Stimulated activated CD8-positive, alpha-beta memory T cell treated with anti-CD3 and anti-CD28 coated beads, Interleukin-15, amount 100 ng/mL, for 4 hours (primary cell): Measurements from ENCODE around the gene CC2D1B.
A peak's percentile ranks its signal among the peaks of the same experiment; 100 is the strongest.
"Not testable (repeated sequence)": the region's sequence is repeated elsewhere in the genome, so short reads cannot be mapped to it uniquely, and the experiment has no call there.

ENCODE experiments used
- DNase-seq, 2 donors: peaks; one replicate each; pipeline ENCODE4 v3.0.0-alpha.2; 2020; ENCODE audit warnings: low read depth in 2 of 2

CC2D1B gene

GRCh38 chr1:52365746-52366516, at the start of gene CC2D1B:
Gene CC2D1B, minus strand, starts transcription at chr1:52366205. Its CDS starts 1,585 bp downstream, at chr1:52364620.
- peak; percentile 97 to 99 for DNase-seq

DNA sequence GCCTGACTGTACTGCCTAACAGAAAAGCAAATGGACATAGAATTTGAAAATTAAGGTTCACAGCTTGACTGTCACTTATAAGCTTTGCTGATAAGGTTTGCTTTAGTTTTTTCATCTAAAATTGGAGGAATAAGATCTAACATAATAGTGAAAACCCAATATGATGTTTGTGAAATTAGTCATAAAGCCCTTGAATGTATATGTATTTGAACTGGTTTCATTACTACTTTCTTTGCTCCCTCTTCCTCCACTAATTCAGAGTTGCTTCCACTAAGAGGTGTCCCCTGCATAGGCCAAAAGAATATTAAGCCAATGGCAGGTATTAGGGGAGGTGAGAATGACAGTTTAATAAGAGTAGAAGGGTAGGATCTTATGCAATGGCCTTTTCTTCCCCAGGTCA, 48.9 kb upstream of the CC2D1B start:
- no peak for DNase-seq

- no peak for DNase-seq
Measured at GRCh38 chr1:52413410-52413989, 47.5 kb upstream of the CC2D1B start.

DNA sequence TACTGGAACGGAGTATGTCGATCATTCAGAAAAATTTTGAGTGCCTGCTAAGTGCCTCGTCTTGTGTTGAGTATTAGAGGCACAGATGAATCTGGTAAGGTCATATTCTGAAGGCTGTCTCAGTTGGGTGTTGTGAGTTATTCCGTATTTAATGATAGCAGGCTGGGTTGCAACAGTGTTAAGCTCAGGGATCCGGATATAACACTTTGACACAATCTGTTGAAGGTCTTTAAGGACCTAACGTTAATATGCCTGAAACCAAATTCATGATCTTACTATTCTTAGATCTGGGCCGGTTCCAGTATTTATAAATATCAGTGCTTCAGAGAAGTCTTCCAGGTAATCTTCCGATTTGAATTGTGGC, 39.0 kb upstream of the CC2D1B start:
- DNase-seq = no peak

GRCh38 chr1:52404116-52404974, 38.3 kb upstream of the CC2D1B start, which contains the start of the genes ORC1 and PRPF38A:
Gene ORC1, minus strand, starts transcription at chr1:52404423. Its CDS starts 2,200 bp downstream, at chr1:52402223.
Gene PRPF38A, plus strand, starts transcription at chr1:52404602. Its CDS starts 148 bp downstream, at chr1:52404750.
- DNase-seq = peak; percentile 85 to 93

DNA sequence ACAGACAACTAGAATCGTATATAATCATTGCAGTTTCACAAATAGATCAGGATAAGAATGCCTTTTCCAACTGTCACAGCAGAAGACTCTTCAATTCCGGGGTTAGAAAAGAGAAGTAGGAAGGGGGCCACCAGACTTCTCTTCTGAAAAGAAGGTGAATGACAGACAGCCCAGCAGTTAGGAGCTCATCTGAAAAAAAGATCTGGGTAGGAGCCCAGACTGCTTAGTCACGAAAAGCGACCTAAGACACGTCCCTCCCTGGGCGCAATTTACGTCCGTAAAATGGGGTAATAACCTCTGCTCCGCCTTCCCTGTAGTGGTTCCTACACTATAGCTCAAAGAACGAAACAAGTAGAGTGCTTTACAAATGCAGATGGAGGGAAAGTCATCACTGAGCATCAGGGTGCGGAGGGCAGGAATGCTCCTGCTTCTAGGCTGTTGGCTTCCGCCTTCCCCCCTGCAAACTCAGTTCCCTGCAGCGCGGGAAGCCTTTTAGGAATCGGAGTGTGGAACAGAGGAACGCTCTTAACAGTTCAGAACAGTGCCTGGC, 37.6 kb upstream of the CC2D1B start:
- peak in 1 of 2 donors; percentile 1 for DNase-seq

DNA sequence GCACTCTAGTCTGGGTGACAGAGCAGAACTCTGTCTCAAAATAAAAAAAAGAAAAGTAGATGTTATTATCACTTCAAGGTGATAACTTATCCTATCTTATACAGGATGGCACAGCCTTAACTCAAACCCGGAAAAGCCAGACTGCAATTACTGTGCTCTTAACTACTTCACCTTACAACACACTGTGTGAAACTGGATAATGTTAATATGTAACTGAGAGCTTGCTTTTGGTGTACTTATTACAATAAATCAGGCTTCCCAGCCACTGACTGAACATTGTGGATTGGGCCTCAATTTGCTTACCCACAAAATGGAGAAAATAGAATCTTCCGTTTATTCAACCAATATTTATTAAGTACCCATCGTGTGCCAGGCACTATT, 36.8 kb upstream of the CC2D1B start:
- DNase-seq = no peak

DNA sequence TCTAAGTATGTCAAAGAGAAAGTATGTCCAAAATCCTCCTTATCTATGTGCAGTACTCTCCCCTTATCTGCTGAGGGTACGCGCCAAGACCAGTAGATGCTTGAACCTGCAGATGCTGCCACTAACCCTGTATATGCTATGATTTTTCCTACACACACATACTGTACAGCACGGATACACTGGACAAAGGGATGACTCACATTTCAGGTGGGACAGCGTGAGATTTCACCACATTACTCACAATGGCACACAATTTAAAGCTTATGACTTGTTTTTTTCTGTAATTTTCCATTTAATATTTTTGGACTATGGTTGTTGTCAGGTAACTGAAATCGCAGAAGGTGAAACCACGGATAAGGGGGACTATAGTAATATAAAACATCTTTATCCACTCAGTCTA, 34.1 kb upstream of the CC2D1B start:
- DNase-seq = no peak

GRCh38 chr1:52399629-52400028, 33.6 kb upstream of the CC2D1B start:
- no peak for DNase-seq

DNA sequence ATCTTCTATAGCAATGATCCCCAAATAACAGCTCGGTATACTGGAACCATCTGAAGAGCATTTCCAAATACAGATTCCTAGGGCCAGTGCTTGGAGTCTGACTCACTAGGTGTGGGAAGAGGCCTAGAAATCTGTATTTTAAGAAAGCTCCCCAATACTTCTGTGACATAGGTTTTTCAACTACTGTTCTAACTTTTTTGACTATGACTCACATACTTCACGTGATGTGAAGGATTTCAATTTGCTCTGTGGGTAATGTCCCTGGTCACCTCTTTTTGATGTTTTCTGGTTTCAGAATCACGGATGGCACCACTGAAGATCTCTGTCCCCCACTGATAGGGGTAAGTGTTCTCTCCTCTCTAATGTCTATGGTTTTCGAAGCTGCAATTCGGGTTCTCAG, 27.2 kb upstream of the CC2D1B start:
- no peak for DNase-seq

GRCh38 chr1:52386458-52386857, 20.5 kb upstream of the CC2D1B start:
- DNase-seq = no peak

DNA sequence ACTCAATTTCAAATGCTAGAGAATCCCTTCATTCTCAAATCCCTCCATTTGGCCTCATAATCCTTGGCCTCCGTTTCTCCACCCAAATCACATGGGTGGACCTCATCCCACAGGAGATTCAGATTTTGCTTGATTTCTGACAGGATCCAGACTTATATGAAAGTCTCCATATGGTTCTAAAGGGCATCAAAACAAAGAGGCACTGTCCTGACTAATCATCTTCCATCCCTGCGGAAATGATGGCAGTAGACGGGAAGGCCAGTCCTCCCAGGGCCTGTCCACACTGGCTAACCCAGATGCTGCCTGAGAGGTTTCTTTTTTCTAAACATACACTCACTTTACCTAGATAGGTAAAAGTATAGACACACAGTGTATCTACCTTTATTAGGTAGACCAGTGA, 19.4 kb upstream of the CC2D1B start:
- DNase-seq = no peak

DNA sequence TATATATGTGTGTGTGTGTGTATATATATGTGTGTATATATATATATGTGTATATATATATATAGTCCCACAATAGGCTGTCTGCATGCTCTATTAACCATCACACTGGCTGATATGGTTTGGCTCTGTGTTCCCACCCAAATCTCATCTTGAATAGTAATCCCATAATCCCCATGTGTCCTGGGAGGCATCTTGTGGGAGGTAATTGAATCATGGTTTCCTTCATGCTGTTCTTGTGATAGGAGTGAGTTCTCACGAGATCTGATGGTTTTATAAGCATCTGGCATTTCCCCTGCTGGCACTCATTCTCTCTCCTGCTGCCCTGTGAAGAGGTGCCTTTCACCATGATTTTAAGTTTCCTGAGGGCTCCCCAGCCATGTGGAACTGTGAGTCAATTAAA, 3.8 kb upstream of the CC2D1B start:
- DNase-seq = not testable (repeated sequence)

GRCh38 chr1:52368383-52369172, 2.6 kb upstream of the CC2D1B start:
- peak; percentile 18 to 21 for DNase-seq

DNA sequence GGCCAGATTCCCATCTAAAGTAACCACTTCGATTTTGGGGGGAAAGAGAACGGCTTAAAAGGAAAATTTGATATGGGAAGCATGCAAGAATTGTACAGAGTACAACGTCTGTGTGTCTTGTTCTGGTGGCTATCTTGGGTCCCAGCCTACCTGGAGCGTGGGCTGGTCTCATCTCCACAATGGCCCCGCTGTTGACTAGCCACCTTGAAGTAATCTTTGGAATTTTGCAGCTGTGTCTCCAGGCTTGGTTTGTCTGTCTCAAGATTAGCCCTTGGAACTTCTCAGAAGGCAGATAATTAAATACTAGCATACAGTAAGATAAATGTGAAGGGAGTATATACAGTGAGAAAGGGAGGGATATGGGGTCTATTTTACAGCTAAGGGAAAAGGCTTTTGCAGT, 1.3 kb upstream of the CC2D1B start:
- DNase-seq = no peak

GRCh38 chr1:52366517-52366827, 467 bp upstream of the CC2D1B start:
- DNase-seq = no peak

DNA sequence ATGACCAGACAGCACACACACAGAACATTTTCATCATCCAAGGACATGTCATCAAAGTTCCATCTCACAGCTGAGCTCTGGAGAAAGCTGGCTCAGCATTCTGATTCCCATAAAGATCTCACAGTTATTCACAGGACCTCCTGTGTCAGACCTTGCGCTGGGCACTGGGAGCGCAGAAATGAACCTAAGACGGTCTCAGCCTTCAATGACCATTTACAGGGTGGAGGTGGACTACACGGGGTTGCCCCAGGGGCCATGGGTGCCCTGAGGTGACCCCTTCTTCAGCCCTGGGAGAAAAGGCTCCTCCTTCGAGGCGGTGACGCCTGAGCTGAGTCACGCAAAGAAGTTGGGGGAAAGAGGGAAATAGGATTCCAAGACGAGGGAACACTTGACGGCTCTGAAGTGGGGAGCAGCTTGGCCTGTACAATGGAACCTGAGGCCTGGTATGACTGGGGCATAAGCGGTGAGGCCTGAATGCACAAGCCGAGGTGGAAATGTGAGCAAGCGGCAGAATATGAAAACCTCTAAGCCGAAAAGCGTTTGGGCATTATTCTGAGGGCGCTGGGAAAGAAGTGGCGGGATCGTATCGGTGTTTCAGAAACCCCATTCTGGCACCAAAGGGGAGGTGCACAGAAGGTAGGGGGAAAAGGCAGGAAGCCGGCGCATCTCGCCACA, 797 bp downstream of the CC2D1B start:
- DNase-seq = no peak

DNA sequence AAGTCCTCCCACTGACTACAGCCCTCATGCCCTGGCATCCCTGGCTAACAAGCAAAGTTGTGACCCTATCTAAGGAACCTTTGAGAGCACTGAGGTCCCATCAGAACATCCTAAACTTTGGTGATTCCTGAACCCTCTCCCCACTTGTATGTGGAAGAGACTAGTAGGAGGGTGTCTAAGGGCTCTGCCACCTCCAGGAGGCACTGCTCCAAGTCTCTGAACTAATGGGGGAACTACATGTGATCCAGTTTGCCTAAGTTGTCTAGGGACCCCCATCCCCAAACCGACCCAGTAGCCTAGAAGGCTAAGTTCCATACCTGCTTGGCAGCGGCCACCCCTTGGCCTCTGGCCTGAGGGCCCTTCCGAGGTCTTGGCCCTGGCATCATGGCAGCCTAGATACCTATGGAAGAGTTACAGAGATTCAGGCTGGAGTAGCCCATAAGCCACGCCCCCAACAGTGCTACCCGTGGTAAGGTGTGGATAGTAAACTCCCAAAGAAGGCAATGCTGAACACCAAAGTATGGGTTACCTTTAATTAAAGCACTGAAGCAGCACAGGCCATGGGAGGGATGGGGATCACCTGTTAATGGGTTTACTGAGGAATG, 1.7 kb downstream of the CC2D1B start:
- no peak for DNase-seq

GRCh38 chr1:52360595-52360968, 5.4 kb downstream of the CC2D1B start:
- DNase-seq = no peak
